HG03558 (cell line): ENCODE data around the gene BPTF.
"Not testable (repeated sequence)": the region's sequence is repeated elsewhere in the genome, so short reads cannot be mapped to it uniquely, and the experiment has no call there.

Experiments used
- ATAC-seq: cut with Tn5 transposase; IDR thresholded peaks from one replicate; pipeline ENCODE4 v1.9.1; 2021; ENCODE audit warnings: moderate number of reproducible peaks; ENCODE audit not compliant: unreplicated experiment; ENCODE audit errors: extremely low read depth

The BPTF gene

GRCh38 chr17:67867591-67867990 lies 42.3 kb downstream of the BPTF start:
- no peak for ATAC-seq

- no peak for ATAC-seq
Measured at GRCh38 chr17:67868176-67868575, 42.9 kb downstream of the BPTF start.

DNA sequence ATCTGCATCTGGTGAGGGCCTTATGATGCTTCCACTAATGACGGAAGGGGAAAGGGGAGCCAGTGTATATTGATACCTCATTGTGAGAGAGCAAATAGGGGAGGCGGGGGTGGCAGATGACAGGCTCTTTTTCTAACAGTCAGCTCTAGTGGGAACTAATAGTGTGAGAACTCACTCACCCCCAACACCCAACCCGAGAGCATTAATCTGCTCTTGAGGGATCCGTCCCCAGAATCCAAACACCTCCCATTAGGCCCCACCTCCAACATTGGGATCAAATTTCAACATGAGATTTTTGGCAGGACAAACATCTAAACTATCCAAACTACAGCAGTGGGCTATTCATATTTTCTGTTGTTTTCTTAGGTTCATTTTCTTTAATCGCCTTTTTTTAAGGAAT lies 54.4 kb downstream of the BPTF start:
- ATAC-seq, result no peak

- ATAC-seq, result no peak
Measured at GRCh38 chr17:67881083-67881482, 55.8 kb downstream of the BPTF start.

- ATAC-seq, result no peak
Measured at GRCh38 chr17:67884741-67885140, 59.4 kb downstream of the BPTF start.

GRCh38 chr17:67891481-67892119 lies 66.3 kb downstream of the BPTF start:
- no peak for ATAC-seq

- no peak for ATAC-seq
Measured at GRCh38 chr17:67902511-67903231, 77.4 kb downstream of the BPTF start.

DNA sequence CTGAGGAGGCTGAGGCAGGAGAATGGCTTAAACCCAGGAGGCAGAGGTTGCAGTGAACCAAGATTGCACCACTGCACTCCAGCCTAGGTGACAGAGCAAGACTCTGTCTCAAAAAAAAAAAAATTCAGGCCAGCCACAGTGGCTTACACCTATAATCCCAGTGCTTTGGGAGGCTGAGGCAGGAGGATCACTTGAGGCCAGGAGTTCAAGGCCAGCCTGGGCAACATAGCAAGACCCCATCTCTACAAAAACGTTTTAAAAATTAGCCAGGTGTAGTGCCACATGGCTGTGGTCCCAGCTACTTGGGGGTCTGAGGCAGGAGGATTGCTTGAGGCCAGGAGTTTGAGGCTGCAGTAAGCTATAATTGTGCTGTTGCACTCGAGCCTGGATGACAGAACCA lies 80.0 kb downstream of the BPTF start:
- not testable (repeated sequence) for ATAC-seq

DNA sequence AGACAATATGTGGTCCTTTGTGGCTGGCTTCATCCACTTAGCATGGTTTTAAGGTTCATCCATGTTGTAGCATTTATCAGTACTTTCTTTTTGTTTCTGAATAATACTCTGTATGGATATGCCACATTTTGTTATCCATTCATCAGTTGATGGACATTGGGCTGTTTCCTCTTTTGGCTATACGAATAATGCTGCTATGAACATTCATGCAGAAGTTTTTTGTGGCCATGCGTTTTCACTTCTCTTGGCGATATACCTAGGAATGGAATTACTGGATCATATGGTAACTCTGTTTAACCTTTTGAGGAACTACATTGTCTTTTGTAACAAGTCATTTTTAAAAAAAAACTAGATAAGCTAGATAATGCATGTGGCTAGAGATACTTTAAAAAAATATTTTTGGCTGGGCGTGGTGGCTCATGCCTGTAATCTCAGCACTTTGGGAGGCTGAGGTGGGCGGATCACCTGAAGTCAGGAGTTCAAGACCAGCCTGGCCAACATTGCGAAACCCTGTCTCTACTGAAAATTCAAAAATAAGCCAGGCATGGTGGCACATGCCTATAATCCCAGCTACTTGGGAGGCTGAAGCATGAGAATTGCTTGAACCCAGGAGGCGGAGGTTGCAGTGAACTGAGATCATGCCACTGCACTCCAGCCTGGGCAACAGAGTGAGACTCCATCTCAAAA lies 85.0 kb downstream of the BPTF start:
- ATAC-seq, result not testable (repeated sequence)

- ATAC-seq, result no peak
Measured at GRCh38 chr17:67911059-67911782, 85.9 kb downstream of the BPTF start.

DNA sequence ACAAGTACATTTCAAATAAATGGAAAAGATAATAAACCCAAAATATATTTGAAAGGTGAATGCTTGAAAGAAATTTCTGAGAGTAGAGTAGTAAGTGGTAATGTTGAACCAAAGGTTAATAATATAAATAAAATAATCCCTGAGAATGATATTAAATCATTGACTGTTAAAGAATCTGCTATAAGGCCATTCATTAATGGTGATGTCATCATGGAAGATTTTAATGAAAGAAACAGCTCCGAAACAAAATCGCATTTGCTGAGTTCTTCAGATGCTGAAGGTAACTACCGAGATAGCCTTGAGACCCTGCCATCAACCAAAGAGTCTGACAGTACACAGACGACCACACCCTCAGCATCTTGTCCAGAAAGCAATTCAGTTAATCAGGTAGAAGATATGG lies 86.8 kb downstream of the BPTF start:
- ATAC-seq, result no peak

GRCh38 chr17:67912656-67913055 lies 87.4 kb downstream of the BPTF start:
- no peak for ATAC-seq

- ATAC-seq, result no peak
Measured at GRCh38 chr17:67920212-67920611, 94.9 kb downstream of the BPTF start.

DNA sequence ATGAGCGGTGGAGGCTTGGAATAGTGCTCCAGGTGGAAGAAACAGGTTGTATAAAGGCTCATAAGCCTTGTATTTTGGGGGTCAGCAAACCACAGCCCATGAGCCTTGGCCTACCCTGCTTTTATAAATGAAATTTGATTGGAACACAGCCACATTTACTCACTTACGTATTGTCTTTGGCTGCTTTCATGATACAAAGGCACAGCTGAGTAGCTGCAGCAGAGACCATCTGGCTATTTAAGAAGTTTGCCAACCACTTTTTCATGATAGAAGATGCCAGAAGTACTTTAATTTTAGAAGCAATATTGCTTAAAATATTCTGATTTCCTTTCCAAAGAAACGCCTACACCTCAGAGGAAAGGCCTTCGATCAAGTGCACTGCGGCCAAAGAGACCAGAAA lies 97.2 kb downstream of the BPTF start:
- ATAC-seq, result no peak

GRCh38 chr17:67928842-67929241 lies 103.5 kb downstream of the BPTF start:
- ATAC-seq, result not testable (repeated sequence)

DNA sequence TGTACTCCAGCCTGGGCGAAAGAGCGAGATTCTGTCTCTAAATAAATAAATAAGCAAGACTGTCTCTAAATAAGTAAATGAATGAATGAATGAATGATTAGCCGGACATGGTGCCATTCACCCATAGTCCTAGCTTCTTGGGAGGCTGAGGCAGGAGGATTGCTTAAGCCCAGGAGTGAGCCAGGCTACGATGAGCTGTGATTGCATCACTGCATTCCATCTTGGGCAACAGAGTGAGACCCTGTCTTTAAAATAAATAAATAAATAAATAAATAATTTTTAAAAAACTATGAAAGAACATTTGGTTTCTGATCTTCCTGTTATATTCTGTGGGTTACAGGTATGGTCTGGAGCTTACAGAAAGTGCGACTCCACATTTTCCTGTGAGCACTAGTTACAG lies 105.9 kb downstream of the BPTF start:
- no peak for ATAC-seq

- no peak for ATAC-seq
Measured at GRCh38 chr17:67942810-67943209, 117.5 kb downstream of the BPTF start.

- ATAC-seq, result no peak
Measured at GRCh38 chr17:67944035-67944434, 118.7 kb downstream of the BPTF start.

GRCh38 chr17:67946513-67946912 lies 121.2 kb downstream of the BPTF start:
- no peak for ATAC-seq

GRCh38 chr17:67947325-67947813 lies 122.1 kb downstream of the BPTF start:
- no peak for ATAC-seq

DNA sequence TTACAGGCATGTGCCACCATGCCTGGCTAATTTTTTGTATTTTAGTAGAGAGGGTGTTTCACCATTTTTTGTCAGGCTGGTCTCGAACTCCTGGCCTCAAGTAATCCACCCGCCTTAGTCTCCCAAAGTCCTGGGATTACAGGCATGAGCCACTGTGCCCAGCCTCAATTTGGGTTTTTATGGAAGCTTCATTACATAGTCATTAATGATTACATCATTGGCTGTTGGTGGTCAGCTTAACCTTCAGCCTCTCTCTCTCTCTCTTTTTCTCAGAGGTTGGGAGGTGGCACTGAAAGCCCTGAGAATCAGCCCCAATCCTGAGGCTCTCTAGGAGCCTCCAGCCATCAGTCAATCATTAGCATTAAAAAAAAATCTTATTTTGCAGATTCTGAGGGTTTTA lies 125.6 kb downstream of the BPTF start:
- ATAC-seq, result no peak
